ENCODE data around the gene PNPT1. TPM values are rescaled to one million over a fixed set of nuclear protein-coding genes. Genes with fewer than 3 reads are reported as not detected.
"Not testable (repeated sequence)": the region's sequence is repeated elsewhere in the genome, so short reads cannot be mapped to it uniquely, and the experiment has no call there.

Gene PNPT1
- polyA plus RNA-seq, 4 donors: 2.7 to 22.8 (median 9.1) TPM

DNA sequence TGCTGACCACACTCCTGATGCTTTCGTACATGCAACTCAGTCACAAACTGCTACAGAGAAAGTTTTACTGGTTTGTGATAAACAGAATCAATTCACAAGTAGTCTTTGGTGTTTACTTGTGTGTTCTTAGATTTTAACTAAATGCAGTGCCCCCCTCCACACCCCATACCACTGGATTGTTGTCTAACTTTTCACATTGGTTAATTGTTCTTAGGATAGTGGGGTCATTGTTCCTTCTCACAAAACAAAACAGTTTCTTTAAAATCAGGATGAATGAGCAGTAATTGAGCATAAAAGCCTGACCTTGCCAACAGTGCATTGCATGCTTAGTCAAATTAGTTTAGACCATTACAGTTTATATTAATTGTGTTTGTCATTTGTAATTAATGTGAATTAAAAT is 14.1 kb upstream of the PNPT1 start:
- Histone ChIP-seq H3K4me1 (ENCODE audit: control insufficient read depth in 3 of 3, insufficient read depth in 2 of 3, low read depth in 1 of 3, low read length in 2 of 3) (no peaks in the 10 kb centered on the region), H3K9me3 (ENCODE audit: control insufficient read depth in 2 of 2, insufficient read depth in 1 of 2, low read depth in 1 of 2, low read length in 1 of 2) (no peaks in the 10 kb centered on the region), H3K36me3 (ENCODE audit: control insufficient read depth in 3 of 3, insufficient read depth in 2 of 3, low read depth in 1 of 3, low read length in 3 of 3) (no peaks in the 10 kb centered on the region), H3K27ac (ENCODE audit: low read depth in 1 of 3, low read length in 2 of 3) (no peak overlapping the region), H3K27me3 (ENCODE audit: control insufficient read depth in 3 of 3, insufficient read depth in 3 of 3, low read length in 3 of 3) (no peaks in the 10 kb centered on the region), H3K4me3 (ENCODE audit: low read depth in 1 of 3, low read length in 3 of 3) (no peak overlapping the region)
- DNase-seq (no peak), FAIRE-seq (no peak)
- WGBS, 3 donors: 78 to 83% (median 81%) methylated on average over 1 of the region's 1 CpG

GRCh38 chr2:55706258-55706657 is 12.6 kb upstream of the PNPT1 start:
- not testable (repeated sequence) for H3K27ac ChIP-seq (ENCODE audit: low read depth in 1 of 3, low read length in 2 of 3); DNase-seq; H3K4me1 ChIP-seq (ENCODE audit: control insufficient read depth in 3 of 3, insufficient read depth in 2 of 3, low read depth in 1 of 3, low read length in 2 of 3); H3K9me3 ChIP-seq (ENCODE audit: control insufficient read depth in 2 of 2, insufficient read depth in 1 of 2, low read depth in 1 of 2, low read length in 1 of 2); H3K27me3 ChIP-seq (ENCODE audit: control insufficient read depth in 3 of 3, insufficient read depth in 3 of 3, low read length in 3 of 3); H3K4me3 ChIP-seq (ENCODE audit: low read depth in 1 of 3, low read length in 3 of 3); FAIRE-seq; H3K36me3 ChIP-seq (ENCODE audit: control insufficient read depth in 3 of 3, insufficient read depth in 2 of 3, low read depth in 1 of 3, low read length in 3 of 3)
- 76 to 82% (median 80%) methylated on average over 3 of the region's 4 CpGs for WGBS, 3 donors

- Histone ChIP-seq H3K4me1 (ENCODE audit: control insufficient read depth in 3 of 3, insufficient read depth in 2 of 3, low read depth in 1 of 3, low read length in 2 of 3) (no peaks in the 10 kb centered on the region), H3K27ac (ENCODE audit: low read depth in 1 of 3, low read length in 2 of 3) (no peak overlapping the region), H3K27me3 (ENCODE audit: control insufficient read depth in 3 of 3, insufficient read depth in 3 of 3, low read length in 3 of 3) (no peaks in the 10 kb centered on the region), H3K36me3 (ENCODE audit: control insufficient read depth in 3 of 3, insufficient read depth in 2 of 3, low read depth in 1 of 3, low read length in 3 of 3) (no peaks in the 10 kb centered on the region), H3K9me3 (ENCODE audit: control insufficient read depth in 2 of 2, insufficient read depth in 1 of 2, low read depth in 1 of 2, low read length in 1 of 2) (no peaks in the 10 kb centered on the region), H3K4me3 (ENCODE audit: low read depth in 1 of 3, low read length in 3 of 3) (no peak overlapping the region)
- WGBS, 3 donors: 70 to 72% (median 70%) methylated on average over 7 of the region's 7 CpGs
- FAIRE-seq: no peak
- no peak for DNase-seq
Measured at GRCh38 chr2:55705027-55705653, 11.5 kb upstream of the PNPT1 start.

GRCh38 chr2:55703350-55703749 is 9.7 kb upstream of the PNPT1 start:
- FAIRE-seq (no peak), DNase-seq (no peak)
- no peaks in the 10 kb centered on the region for H3K4me1 ChIP-seq (ENCODE audit: control insufficient read depth in 3 of 3, insufficient read depth in 2 of 3, low read depth in 1 of 3, low read length in 2 of 3)
- 43 to 46% (median 44%) methylated on average over 4 of the region's 4 CpGs for WGBS, 3 donors
- no peaks in the 10 kb centered on the region for H3K36me3 ChIP-seq (ENCODE audit: control insufficient read depth in 3 of 3, insufficient read depth in 2 of 3, low read depth in 1 of 3, low read length in 3 of 3)
- H3K27me3 ChIP-seq (ENCODE audit: control insufficient read depth in 3 of 3, insufficient read depth in 3 of 3, low read length in 3 of 3): peaks cover 0 to 4% (median 0%) of the 10 kb centered on the region in 3 donors
- no peak overlapping the region for H3K4me3 ChIP-seq (ENCODE audit: low read depth in 1 of 3, low read length in 3 of 3)
- H3K9me3 ChIP-seq (ENCODE audit: control insufficient read depth in 2 of 2, insufficient read depth in 1 of 2, low read depth in 1 of 2, low read length in 1 of 2): no peaks in the 10 kb centered on the region
- H3K27ac ChIP-seq (ENCODE audit: low read depth in 1 of 3, low read length in 2 of 3): no peak overlapping the region

GRCh38 chr2:55692740-55693139 is 904 bp downstream of the PNPT1 start:
- not testable (repeated sequence) for H3K36me3 ChIP-seq (ENCODE audit: control insufficient read depth in 3 of 3, insufficient read depth in 2 of 3, low read depth in 1 of 3, low read length in 3 of 3); H3K27ac ChIP-seq (ENCODE audit: low read depth in 1 of 3, low read length in 2 of 3)

DNA sequence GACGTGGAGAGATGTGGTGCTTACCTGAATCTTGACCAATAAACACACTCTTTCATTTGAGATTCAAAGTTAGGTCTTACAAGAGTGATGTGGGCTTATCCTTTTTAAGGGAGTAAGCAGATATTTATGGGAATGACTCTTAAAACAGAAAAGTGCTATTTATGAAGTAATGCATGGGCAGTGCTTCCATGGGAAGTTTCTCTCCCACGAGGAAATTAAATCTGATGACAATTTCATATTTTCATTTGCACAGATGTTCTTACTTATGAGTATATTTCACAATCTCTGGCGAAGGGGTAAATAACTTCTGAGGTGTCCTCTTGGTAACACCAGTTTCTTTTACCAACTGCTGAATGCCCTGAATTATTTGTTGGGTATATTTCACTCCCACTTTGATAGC is 21.0 kb downstream of the PNPT1 start:
- no peak overlapping the region for H3K27ac ChIP-seq (ENCODE audit: low read depth in 1 of 3, low read length in 2 of 3)
- peaks cover 0 to 41% (median 4%) of the 10 kb centered on the region in 3 donors for H3K36me3 ChIP-seq (ENCODE audit: control insufficient read depth in 3 of 3, insufficient read depth in 2 of 3, low read depth in 1 of 3, low read length in 3 of 3)
- H3K27me3 ChIP-seq (ENCODE audit: control insufficient read depth in 3 of 3, insufficient read depth in 3 of 3, low read length in 3 of 3): no peaks in the 10 kb centered on the region
- WGBS, 3 donors: 88 to 93% (median 89%) methylated on average over 3 of the region's 3 CpGs
- no peak overlapping the region for H3K4me3 ChIP-seq (ENCODE audit: low read depth in 1 of 3, low read length in 3 of 3)
- no peaks in the 10 kb centered on the region for H3K4me1 ChIP-seq (ENCODE audit: control insufficient read depth in 3 of 3, insufficient read depth in 2 of 3, low read depth in 1 of 3, low read length in 2 of 3)
- no peak for DNase-seq
- FAIRE-seq: no peak
- no peaks in the 10 kb centered on the region for H3K9me3 ChIP-seq (ENCODE audit: control insufficient read depth in 2 of 2, insufficient read depth in 1 of 2, low read depth in 1 of 2, low read length in 1 of 2)

More at GRCh38 chr2:55692740-55693139, 904 bp downstream of the PNPT1 start:
- peak in 1 of 2 donors; percentile 37 for DNase-seq
- not testable (repeated sequence) for H3K4me1 ChIP-seq (ENCODE audit: control insufficient read depth in 3 of 3, insufficient read depth in 2 of 3, low read depth in 1 of 3, low read length in 2 of 3); H3K27me3 ChIP-seq (ENCODE audit: control insufficient read depth in 3 of 3, insufficient read depth in 3 of 3, low read length in 3 of 3); FAIRE-seq; H3K9me3 ChIP-seq (ENCODE audit: control insufficient read depth in 2 of 2, insufficient read depth in 1 of 2, low read depth in 1 of 2, low read length in 1 of 2)
- WGBS, 3 donors: 11 to 19% (median 15%) methylated on average over 5 of the region's 5 CpGs
- peak overlapping the region in 2 of 3 donors; percentile 86 to 88 for H3K4me3 ChIP-seq (ENCODE audit: low read depth in 1 of 3, low read length in 3 of 3)

DNA sequence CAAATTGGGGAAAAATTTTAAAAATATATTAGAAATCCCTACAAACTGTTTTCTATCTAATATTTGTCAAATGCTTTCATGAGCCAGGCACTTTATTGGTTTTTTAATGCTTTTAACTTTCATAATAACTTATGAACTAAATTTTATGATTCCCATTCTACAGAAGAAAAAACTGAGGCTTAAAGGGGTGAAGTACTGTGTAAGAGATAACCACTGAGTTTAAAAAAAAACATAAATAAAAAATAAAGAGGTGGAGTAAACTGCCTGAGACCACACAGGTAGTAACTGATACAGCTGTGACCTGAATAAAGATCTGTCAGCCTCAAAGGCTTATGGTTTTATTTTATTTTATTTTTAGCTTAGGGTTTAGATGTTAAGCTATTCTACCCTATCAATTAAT is 24.7 kb downstream of the PNPT1 start:
- DNase-seq (no peak), FAIRE-seq (no peak)
- H3K4me1 ChIP-seq (ENCODE audit: control insufficient read depth in 3 of 3, insufficient read depth in 2 of 3, low read depth in 1 of 3, low read length in 2 of 3): no peaks in the 10 kb centered on the region
- H3K9me3 ChIP-seq (ENCODE audit: control insufficient read depth in 2 of 2, insufficient read depth in 1 of 2, low read depth in 1 of 2, low read length in 1 of 2): no peaks in the 10 kb centered on the region
- H3K27ac ChIP-seq (ENCODE audit: low read depth in 1 of 3, low read length in 2 of 3): no peak overlapping the region
- peaks cover 5 to 36% (median 10%) of the 10 kb centered on the region in 3 donors for H3K36me3 ChIP-seq (ENCODE audit: control insufficient read depth in 3 of 3, insufficient read depth in 2 of 3, low read depth in 1 of 3, low read length in 3 of 3)
- no peaks in the 10 kb centered on the region for H3K27me3 ChIP-seq (ENCODE audit: control insufficient read depth in 3 of 3, insufficient read depth in 3 of 3, low read length in 3 of 3)
- H3K4me3 ChIP-seq (ENCODE audit: low read depth in 1 of 3, low read length in 3 of 3): no peak overlapping the region

- 95 to 99% (median 96%) methylated on average over 2 of the region's 2 CpGs for WGBS, 3 donors
- no peaks in the 10 kb centered on the region for H3K27me3 ChIP-seq (ENCODE audit: control insufficient read depth in 3 of 3, insufficient read depth in 3 of 3, low read length in 3 of 3)
- peaks cover 0 to 20% (median 3%) of the 10 kb centered on the region in 3 donors for H3K36me3 ChIP-seq (ENCODE audit: control insufficient read depth in 3 of 3, insufficient read depth in 2 of 3, low read depth in 1 of 3, low read length in 3 of 3)
- no peaks in the 10 kb centered on the region for H3K4me1 ChIP-seq (ENCODE audit: control insufficient read depth in 3 of 3, insufficient read depth in 2 of 3, low read depth in 1 of 3, low read length in 2 of 3)
- H3K27ac ChIP-seq (ENCODE audit: low read depth in 1 of 3, low read length in 2 of 3): no peak overlapping the region
- peaks cover 0 to 2% of the 10 kb centered on the region in 2 donors for H3K9me3 ChIP-seq (ENCODE audit: control insufficient read depth in 2 of 2, insufficient read depth in 1 of 2, low read depth in 1 of 2, low read length in 1 of 2)
- DNase-seq: no peak
- H3K4me3 ChIP-seq (ENCODE audit: low read depth in 1 of 3, low read length in 3 of 3): no peak overlapping the region
- no peak for FAIRE-seq
Measured at GRCh38 chr2:55653255-55653654, 40.4 kb downstream of the PNPT1 start.

- no peaks in the 10 kb centered on the region for H3K27me3 ChIP-seq (ENCODE audit: control insufficient read depth in 3 of 3, insufficient read depth in 3 of 3, low read length in 3 of 3)
- no peaks in the 10 kb centered on the region for H3K4me1 ChIP-seq (ENCODE audit: control insufficient read depth in 3 of 3, insufficient read depth in 2 of 3, low read depth in 1 of 3, low read length in 2 of 3)
- FAIRE-seq (no peak), DNase-seq (no peak)
- no peak overlapping the region for H3K27ac ChIP-seq (ENCODE audit: low read depth in 1 of 3, low read length in 2 of 3)
- H3K9me3 ChIP-seq (ENCODE audit: control insufficient read depth in 2 of 2, insufficient read depth in 1 of 2, low read depth in 1 of 2, low read length in 1 of 2): no peaks in the 10 kb centered on the region
- H3K36me3 ChIP-seq (ENCODE audit: control insufficient read depth in 3 of 3, insufficient read depth in 2 of 3, low read depth in 1 of 3, low read length in 3 of 3): peaks cover 3 to 22% (median 3%) of the 10 kb centered on the region in 3 donors
- H3K4me3 ChIP-seq (ENCODE audit: low read depth in 1 of 3, low read length in 3 of 3): no peak overlapping the region
- 95 to 100% (median 100%) methylated on average over 1 of the region's 1 CpG for WGBS, 3 donors
Measured at GRCh38 chr2:55649211-55649610, 44.4 kb downstream of the PNPT1 start.

All from small intestine (tissue), 7 donors.